GM23338 (cell line): ENCODE results near the gene CABP4. TPM values are rescaled to one million over a fixed set of nuclear protein-coding genes. Genes with fewer than 3 reads are reported as not detected.

Experiments used
- ATAC-seq: fragments of 200-7000 bp; cut with Tn5 transposase; 3 replicates; pipeline ENCODE4 v1.9.1; 2020
- DNase-seq: peaks from one replicate; pipeline ENCODE4 v3.0.0-alpha.2; 2015; ENCODE audit warnings: low spot score
- H2AFZ ChIP-seq: fragments of 200-600 bp; sonication (generic); 2 replicates; pipeline ENCODE4 v1.8.0; 2016; ENCODE audit warnings: antibody characterized with exemption, mild to moderate bottlenecking, moderate library complexity
- H3F3A ChIP-seq: fragments of 200-600 bp; sonication (generic); replicated peaks from 2 replicates; pipeline ENCODE4 v1.8.0; 2017; ENCODE audit warnings: antibody characterized with exemption, mixed run types, low read depth
- H3K27ac ChIP-seq: fragments of 200-600 bp; sonication (generic); 2 replicates; pipeline ENCODE4 v1.6.1; 2016; ENCODE audit warnings: low read depth
- H3K27me3 ChIP-seq: fragments of 200-600 bp; sonication (generic); 2 replicates; pipeline ENCODE4 v1.8.0; 2016; ENCODE audit warnings: mild to moderate bottlenecking, mixed run types, moderate library complexity; ENCODE audit not compliant: insufficient read depth
- H3K36me3 ChIP-seq: fragments of 200-600 bp; sonication (generic); 2 replicates; pipeline ENCODE4 v1.8.0; 2016; ENCODE audit warnings: mild to moderate bottlenecking; ENCODE audit not compliant: insufficient read depth
- H3K4me1 ChIP-seq: fragments of 200-600 bp; sonication (generic); 2 replicates; pipeline ENCODE4 v1.8.0; 2016; ENCODE audit warnings: mild to moderate bottlenecking, moderate library complexity; ENCODE audit not compliant: insufficient read depth
- H3K4me2 ChIP-seq: fragments of 200-600 bp; sonication (generic); 2 replicates; pipeline ENCODE4 v1.7.1; 2017; ENCODE audit warnings: mixed run types
- H3K4me3 ChIP-seq: fragments of 200-600 bp; sonication (generic); 2 replicates; pipeline ENCODE4 v1.6.1; 2016; ENCODE audit warnings: mixed run types
- H3K79me2 ChIP-seq: fragments of 200-600 bp; sonication (generic); replicated peaks from 2 replicates; pipeline ENCODE4 v1.8.0; 2017; ENCODE audit warnings: mild to moderate bottlenecking; ENCODE audit not compliant: insufficient read depth
- H3K9me2 ChIP-seq: fragments of 200-600 bp; sonication (generic); 2 replicates; pipeline ENCODE4 v1.8.0; 2017; ENCODE audit not compliant: insufficient read depth
- H4K20me1 ChIP-seq: fragments of 200-600 bp; sonication (generic); replicated peaks from 2 replicates; pipeline ENCODE4 v1.8.0; 2017; ENCODE audit warnings: mild to moderate bottlenecking; ENCODE audit not compliant: insufficient read depth
- H3K27ac Mint-ChIP-seq: 2 replicates; pipeline ENCODE4 v1.8.0; 2020; ENCODE audit warnings: inconsistent platforms, mild to moderate bottlenecking, moderate library complexity, mixed read lengths
- H3K27me3 Mint-ChIP-seq: 3 replicates; pipeline ENCODE4 v1.8.0; 2022; ENCODE audit warnings: low read depth, mild to moderate bottlenecking, moderate library complexity, mixed read lengths, inconsistent platforms; ENCODE audit not compliant: insufficient read depth, poor library complexity
- H3K36me3 Mint-ChIP-seq: 3 replicates; pipeline ENCODE4 v1.8.0; 2021; ENCODE audit warnings: low read depth, mild to moderate bottlenecking, inconsistent platforms, moderate library complexity, mixed read lengths
- H3K4me1 Mint-ChIP-seq: 3 replicates; pipeline ENCODE4 v1.8.0; 2020; ENCODE audit warnings: mild to moderate bottlenecking, inconsistent platforms, mixed read lengths
- H3K4me3 Mint-ChIP-seq: 3 replicates; pipeline ENCODE4 v1.8.0; 2021; ENCODE audit warnings: moderate library complexity, mild to moderate bottlenecking, inconsistent platforms, mixed read lengths
- H3K9me3 Mint-ChIP-seq: 3 replicates; pipeline ENCODE4 v1.8.0; 2020; ENCODE audit warnings: moderate library complexity, mild to moderate bottlenecking, inconsistent platforms, mixed read lengths
- EZH2 ChIP-seq: fragments of 200-600 bp; sonication (generic); IDR thresholded peaks from one replicate; pipeline ENCODE4 v1.8.0; 2017; ENCODE audit warnings: antibody characterized with exemption, mild to moderate bottlenecking, low read depth; ENCODE audit not compliant: unreplicated experiment
- EZH2phosphoT487 ChIP-seq: fragments of 200-600 bp; sonication (generic); IDR thresholded peaks from one replicate; pipeline ENCODE4 v1.8.1; 2018; ENCODE audit warnings: antibody characterized with exemption; ENCODE audit not compliant: unreplicated experiment
- NANOG ChIP-seq: IDR thresholded peaks from 2 replicates; pipeline ENCODE4 v1.6.1; 2016; ENCODE audit warnings: antibody characterized with exemption, borderline replicate concordance
- POLR2AphosphoS5 ChIP-seq: IDR thresholded peaks from 2 replicates; pipeline ENCODE4 v1.6.1; 2016; ENCODE audit warnings: antibody characterized with exemption, low read depth
- ZNF114 ChIP-seq: fragments of 250-450 bp; sonication (Bioruptor Pico); IDR thresholded peaks from 2 replicates; pipeline ENCODE4 v1.5.0; 2020; ENCODE audit warnings: mild to moderate bottlenecking, moderate library complexity
- polyA plus RNA-seq: library from polyadenylated mRNA; unstranded; fragments of >200 nt; fragmentation: Nextera tagmentation; extraction: Ambion mirVana; gene quantifications from 2 replicates; pipeline ENCODE4 v1.2.1, GENCODE V29; 2016
- total RNA-seq: library from RNA; depleted of rRNA; stranded (reverse); fragments of >200 nt; shearing (Covaris generic); gene quantifications from 2 replicates; pipeline ENCODE4 v1.2.3, GENCODE V29; 2014
- TF ChIP-seq, protein P1 (sequence below), 2 experiments: fragments of 200-600 bp in 1 of 2; sonication (generic) in 1 of 2; conservative IDR thresholded peaks; 2 replicates each; pipeline versions ENCODE4 v1.5.1 to v1.6.1; 2016 to 2017; ENCODE audit warnings: antibody characterized with exemption in 2 of 2, low read depth in 2 of 2, mild to moderate bottlenecking in 2 of 2, moderate library complexity in 1 of 2
- TF ChIP-seq, protein P2 (sequence below): IDR thresholded peaks from one replicate; pipeline ENCODE4 v1.6.1; 2018; ENCODE audit warnings: antibody characterized with exemption; ENCODE audit not compliant: unreplicated experiment

Gene CABP4
- total and polyA plus RNA-seq, 2 experiments from 2014 or later = 0.28 TPM; not detected in 1

DNA sequence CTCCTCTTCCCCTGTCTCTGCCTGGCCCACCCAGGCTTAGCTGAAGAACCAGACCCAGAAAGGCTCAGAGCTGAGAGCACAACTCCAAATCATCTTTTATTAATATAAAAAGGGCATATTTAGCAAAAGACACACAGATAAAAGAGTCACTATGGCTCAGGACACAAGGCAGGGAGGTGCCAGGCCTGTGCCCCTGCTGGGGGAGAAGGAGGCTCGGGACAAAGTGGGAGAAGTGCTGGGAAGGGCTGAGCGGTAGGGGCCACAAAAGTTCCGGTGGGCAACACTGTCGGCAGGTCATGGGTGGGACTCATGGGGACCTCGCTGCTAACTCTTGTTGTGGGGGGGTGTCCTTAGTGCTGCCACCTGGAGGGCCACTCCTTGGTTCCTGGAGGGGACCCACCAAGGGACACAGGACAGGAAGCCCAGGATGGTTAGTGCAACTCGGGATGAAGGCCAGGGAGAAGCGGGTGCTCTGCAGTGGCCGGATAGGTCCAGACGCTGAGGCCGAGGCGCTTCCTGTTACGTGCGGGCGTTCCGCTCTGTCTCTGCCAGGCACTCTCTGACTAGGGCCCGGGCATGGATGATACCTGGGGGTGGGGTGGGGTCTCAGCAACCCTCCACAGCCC lies 51.4 kb downstream of the CABP4 start:
- H3K9me2 ChIP-seq = no peaks in the 10 kb centered on the region
- ATAC-seq = no peak
- no peaks in the 10 kb centered on the region for H3K36me3 ChIP-seq
- TF ChIP-seq POLR2AphosphoS5 = no peak
- TF ChIP-seq NANOG = no peak
- TF ChIP-seq, protein P1, sequence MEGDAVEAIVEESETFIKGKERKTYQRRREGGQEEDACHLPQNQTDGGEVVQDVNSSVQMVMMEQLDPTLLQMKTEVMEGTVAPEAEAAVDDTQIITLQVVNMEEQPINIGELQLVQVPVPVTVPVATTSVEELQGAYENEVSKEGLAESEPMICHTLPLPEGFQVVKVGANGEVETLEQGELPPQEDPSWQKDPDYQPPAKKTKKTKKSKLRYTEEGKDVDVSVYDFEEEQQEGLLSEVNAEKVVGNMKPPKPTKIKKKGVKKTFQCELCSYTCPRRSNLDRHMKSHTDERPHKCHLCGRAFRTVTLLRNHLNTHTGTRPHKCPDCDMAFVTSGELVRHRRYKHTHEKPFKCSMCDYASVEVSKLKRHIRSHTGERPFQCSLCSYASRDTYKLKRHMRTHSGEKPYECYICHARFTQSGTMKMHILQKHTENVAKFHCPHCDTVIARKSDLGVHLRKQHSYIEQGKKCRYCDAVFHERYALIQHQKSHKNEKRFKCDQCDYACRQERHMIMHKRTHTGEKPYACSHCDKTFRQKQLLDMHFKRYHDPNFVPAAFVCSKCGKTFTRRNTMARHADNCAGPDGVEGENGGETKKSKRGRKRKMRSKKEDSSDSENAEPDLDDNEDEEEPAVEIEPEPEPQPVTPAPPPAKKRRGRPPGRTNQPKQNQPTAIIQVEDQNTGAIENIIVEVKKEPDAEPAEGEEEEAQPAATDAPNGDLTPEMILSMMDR (conservative IDR thresholded peaks at IDR 0.05; ENCODE audit: low read depth in 2 of 2) = no peak
- TF ChIP-seq, protein P2, sequence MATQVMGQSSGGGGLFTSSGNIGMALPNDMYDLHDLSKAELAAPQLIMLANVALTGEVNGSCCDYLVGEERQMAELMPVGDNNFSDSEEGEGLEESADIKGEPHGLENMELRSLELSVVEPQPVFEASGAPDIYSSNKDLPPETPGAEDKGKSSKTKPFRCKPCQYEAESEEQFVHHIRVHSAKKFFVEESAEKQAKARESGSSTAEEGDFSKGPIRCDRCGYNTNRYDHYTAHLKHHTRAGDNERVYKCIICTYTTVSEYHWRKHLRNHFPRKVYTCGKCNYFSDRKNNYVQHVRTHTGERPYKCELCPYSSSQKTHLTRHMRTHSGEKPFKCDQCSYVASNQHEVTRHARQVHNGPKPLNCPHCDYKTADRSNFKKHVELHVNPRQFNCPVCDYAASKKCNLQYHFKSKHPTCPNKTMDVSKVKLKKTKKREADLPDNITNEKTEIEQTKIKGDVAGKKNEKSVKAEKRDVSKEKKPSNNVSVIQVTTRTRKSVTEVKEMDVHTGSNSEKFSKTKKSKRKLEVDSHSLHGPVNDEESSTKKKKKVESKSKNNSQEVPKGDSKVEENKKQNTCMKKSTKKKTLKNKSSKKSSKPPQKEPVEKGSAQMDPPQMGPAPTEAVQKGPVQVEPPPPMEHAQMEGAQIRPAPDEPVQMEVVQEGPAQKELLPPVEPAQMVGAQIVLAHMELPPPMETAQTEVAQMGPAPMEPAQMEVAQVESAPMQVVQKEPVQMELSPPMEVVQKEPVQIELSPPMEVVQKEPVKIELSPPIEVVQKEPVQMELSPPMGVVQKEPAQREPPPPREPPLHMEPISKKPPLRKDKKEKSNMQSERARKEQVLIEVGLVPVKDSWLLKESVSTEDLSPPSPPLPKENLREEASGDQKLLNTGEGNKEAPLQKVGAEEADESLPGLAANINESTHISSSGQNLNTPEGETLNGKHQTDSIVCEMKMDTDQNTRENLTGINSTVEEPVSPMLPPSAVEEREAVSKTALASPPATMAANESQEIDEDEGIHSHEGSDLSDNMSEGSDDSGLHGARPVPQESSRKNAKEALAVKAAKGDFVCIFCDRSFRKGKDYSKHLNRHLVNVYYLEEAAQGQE = no peak
- no peak for TF ChIP-seq EZH2
- H3K79me2 ChIP-seq = peaks cover 5% of the 10 kb centered on the region; the same call in 1 of the 2 replicates
- H3K4me3 ChIP-seq = peak overlapping the region; percentile 86; the same call in 1 of the 2 replicates
- Mint-ChIP-seq H3K4me1 (peaks cover 26% of the 10 kb centered on the region), H3K27me3 (peaks cover 18% of the 10 kb centered on the region), H3K27ac (no peak overlapping the region), H3K36me3 (peaks cover 7% of the 10 kb centered on the region), H3K9me3 (peaks cover 3% of the 10 kb centered on the region; the same call in 1 of the 3 replicates), H3K4me3 (peak overlapping the region; percentile 73)
- H3K27me3 ChIP-seq = no peaks in the 10 kb centered on the region; the same call in 1 of the 2 replicates
- H3K4me1 ChIP-seq = peaks cover 27% of the 10 kb centered on the region
- peaks cover 16% of the 10 kb centered on the region; the same call in 1 of the 2 replicates for H3F3A ChIP-seq
- peaks cover 15% of the 10 kb centered on the region for H4K20me1 ChIP-seq
- H3K4me2 ChIP-seq = 0 out of 2 replicates have a peak overlapping the region, but pooled peaks have one; percentile 20
- no peak for DNase-seq
- H2AFZ ChIP-seq = no peak overlapping the region
- peak overlapping the region; percentile 92; the same call in 1 of the 2 replicates for H3K27ac ChIP-seq

DNA sequence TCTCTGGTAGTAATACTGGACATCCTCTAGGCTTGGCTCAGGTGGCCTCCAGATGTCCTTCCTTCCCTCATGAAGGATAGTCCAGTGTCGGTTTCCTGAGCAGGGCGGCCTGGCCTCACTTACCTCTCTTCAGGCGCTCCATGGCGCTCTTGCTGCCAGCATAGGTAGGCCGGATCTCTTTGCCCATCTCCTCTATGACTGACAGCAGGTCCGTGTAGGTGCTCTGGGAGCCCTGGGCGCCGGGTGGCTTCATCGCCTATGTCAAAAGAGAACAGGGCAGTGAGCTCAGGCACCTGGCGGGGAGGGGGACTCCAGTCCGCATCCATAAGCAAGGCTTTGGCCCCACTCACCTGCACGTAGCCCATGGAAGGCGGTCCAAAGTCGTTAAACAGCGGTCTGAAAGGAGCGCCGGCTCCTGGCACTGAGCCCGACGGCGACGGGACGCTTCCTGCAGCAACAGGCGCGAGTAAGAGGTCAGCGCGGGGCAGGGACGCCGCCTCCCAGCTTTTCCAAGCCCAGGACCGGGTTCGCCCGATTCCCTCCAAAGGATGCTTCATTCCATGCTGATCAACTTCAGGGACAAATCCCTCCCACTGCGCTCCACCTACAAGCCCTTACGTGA lies 52.2 kb downstream of the CABP4 start:
- peak; percentile 13; the same call in 2 of the 3 replicates for ATAC-seq
- peaks cover 18% of the 10 kb centered on the region for H3K27me3 Mint-ChIP-seq
- Histone ChIP-seq H3K4me3 (peak overlapping the region; percentile 86), H3K27ac (peak overlapping the region; percentile 92), H4K20me1 (peaks cover 15% of the 10 kb centered on the region), H2AFZ (peak overlapping the region; percentile 69; the same call in 1 of the 2 replicates), H3K4me2 (peak overlapping the region; percentile 94), H3K27me3 (no peaks in the 10 kb centered on the region; the same call in 1 of the 2 replicates), H3F3A (peaks cover 16% of the 10 kb centered on the region; the same call in 1 of the 2 replicates), H3K36me3 (no peaks in the 10 kb centered on the region), H3K4me1 (peaks cover 27% of the 10 kb centered on the region), H3K9me2 (no peaks in the 10 kb centered on the region), H3K79me2 (peaks cover 5% of the 10 kb centered on the region; the same call in 1 of the 2 replicates)
- peaks cover 7% of the 10 kb centered on the region for H3K36me3 Mint-ChIP-seq
- peak overlapping the region; percentile 73 for H3K4me3 Mint-ChIP-seq
- peak overlapping the region; percentile 67 for H3K27ac Mint-ChIP-seq
- peak; percentile 93 for DNase-seq
- peaks cover 26% of the 10 kb centered on the region for H3K4me1 Mint-ChIP-seq
- peaks cover 3% of the 10 kb centered on the region; the same call in 1 of the 3 replicates for H3K9me3 Mint-ChIP-seq
- TF ChIP-seq, protein P1 (conservative IDR thresholded peaks at IDR 0.05; ENCODE audit: low read depth in 2 of 2) = no peak
- TF ChIP-seq EZH2phosphoT487 (no peak), ZNF114 (CRISPR knock-in tag) (no peak)
